IMR-90 (cell line): ENCODE data around the gene MPG. TPM values are rescaled to one million over a fixed set of nuclear protein-coding genes. Genes with fewer than 3 reads are reported as not detected.

Source experiments
- ATAC-seq: fragments of 200-7000 bp; cut with Tn5 transposase; 2 replicates; pipeline ENCODE4 v1.9.1; 2020; ENCODE audit warnings: low read depth, mild to moderate bottlenecking, moderate library complexity
- BruUV-seq: library from RNA; stranded (reverse); fragments of 400-500 nt; replicated peaks from 2 replicates; lab custom pipeline; 2021; lab: Mats Ljungman, UMichigan
- CTCF ChIA-PET: fragments of 300-600 bp; formaldehyde crosslinking; extraction: SDS; loops from one replicate; lab custom pipeline; 2021; ENCODE audit warnings: antibody characterized with exemption; lab: Yijun Ruan, JAX
- POLR2A ChIA-PET: fragments of 300-600 bp; sonication (Branson Sonifier 250); formaldehyde crosslinking; loops from one replicate; lab custom pipeline; 2022; ENCODE audit warnings: antibody characterized with exemption; ENCODE audit not compliant: unreplicated experiment; lab: Charles Lee
- DNase-seq: peaks from one replicate; pipeline ENCODE4 v3.0.0; 2013
- H2AFZ ChIP-seq: replicated peaks from 2 replicates; pipeline ENCODE3; 2013; ENCODE audit warnings: low read length, mild to moderate bottlenecking; ENCODE audit not compliant: poor library complexity
- H2AK5ac ChIP-seq: 2 replicates; pipeline ENCODE4 v1.6.1; 2013; ENCODE audit warnings: low read depth, low read length, inconsistent platforms
- H2AK9ac ChIP-seq: replicated peaks from 2 replicates; pipeline ENCODE3; 2013; ENCODE audit warnings: mild to moderate bottlenecking, low read depth, low read length, moderate library complexity; ENCODE audit not compliant: poor library complexity
- H2BK120ac ChIP-seq: 2 replicates; pipeline ENCODE4 v1.6.1; 2013; ENCODE audit warnings: low read depth, low read length, inconsistent platforms
- H2BK15ac ChIP-seq: 3 replicates; pipeline ENCODE4 v1.6.1; 2013; ENCODE audit warnings: low read depth, low read length, inconsistent platforms
- H2BK20ac ChIP-seq: 2 replicates; pipeline ENCODE4 v1.6.1; 2013; ENCODE audit warnings: low read depth, mild to moderate bottlenecking, inconsistent platforms, low read length, moderate library complexity
- H2BK5ac ChIP-seq: 2 replicates; pipeline ENCODE4 v1.6.1; 2013; ENCODE audit warnings: mild to moderate bottlenecking, low read depth, low read length, inconsistent platforms; ENCODE audit not compliant: poor library complexity, severe bottlenecking
- H3K14ac ChIP-seq: replicated peaks from 2 replicates; pipeline ENCODE4 v1.6.1; 2013; ENCODE audit warnings: low read depth, low read length, inconsistent platforms
- H3K18ac ChIP-seq: 2 replicates; pipeline ENCODE4 v1.6.1; 2013; ENCODE audit warnings: low read depth, low read length, control low read depth
- H3K23ac ChIP-seq: 2 replicates; pipeline ENCODE4 v1.6.1; 2013; ENCODE audit warnings: low read depth, low read length, inconsistent platforms
- H3K27ac ChIP-seq: 2 replicates; pipeline ENCODE4 v1.5.1; 2013; ENCODE audit warnings: mild to moderate bottlenecking, control low read depth, low read length; ENCODE audit not compliant: insufficient read depth
- H3K27me3 ChIP-seq: 2 replicates; pipeline ENCODE4 v1.6.1; 2013; ENCODE audit warnings: low read length; ENCODE audit not compliant: control insufficient read depth, insufficient read depth
- H3K36me3 ChIP-seq: 2 replicates; pipeline ENCODE4 v1.6.1; 2013; ENCODE audit warnings: low read length, mixed read lengths; ENCODE audit not compliant: control insufficient read depth, insufficient read depth
- H3K4ac ChIP-seq: 2 replicates; pipeline ENCODE4 v1.6.1; 2013; ENCODE audit warnings: low read depth, low read length, inconsistent platforms
- H3K4me1 ChIP-seq: 2 replicates; pipeline ENCODE4 v1.6.1; 2013; ENCODE audit warnings: low read length, mixed read lengths; ENCODE audit not compliant: control insufficient read depth, insufficient read depth
- H3K4me2 ChIP-seq: 2 replicates; pipeline ENCODE4 v1.6.1; 2013; ENCODE audit warnings: low read depth, mild to moderate bottlenecking, control low read depth, low read length, moderate library complexity
- H3K4me3 ChIP-seq: 2 replicates; pipeline ENCODE4 v1.5.1; 2013; ENCODE audit warnings: low read depth, mild to moderate bottlenecking, control low read depth, low read length, moderate library complexity; ENCODE audit not compliant: insufficient read depth
- H3K56ac ChIP-seq: 2 replicates; pipeline ENCODE4 v1.6.1; 2013; ENCODE audit warnings: low read length, inconsistent platforms; ENCODE audit not compliant: insufficient read depth; ENCODE audit errors: extremely low read depth
- H3K79me1 ChIP-seq, 2 experiments: 2 replicates each; pipeline ENCODE4 v1.6.1; 2013; ENCODE audit warnings: low read length in 2 of 2, inconsistent platforms in 1 of 2, low read depth in 1 of 2
- H3K9ac ChIP-seq: 2 replicates; pipeline ENCODE4 v1.6.1; 2013; ENCODE audit warnings: low read depth, low read length, control low read depth
- H3K9me1 ChIP-seq: 2 replicates; pipeline ENCODE4 v1.6.1; 2013; ENCODE audit warnings: low read length, inconsistent platforms; ENCODE audit not compliant: insufficient read depth
- H3K9me3 ChIP-seq: 2 replicates; pipeline ENCODE4 v1.6.1; 2013; ENCODE audit warnings: low read length; ENCODE audit not compliant: control insufficient read depth, insufficient read depth
- H4K20me1 ChIP-seq: 2 replicates; pipeline ENCODE4 v1.6.1; 2013; ENCODE audit warnings: low read length, inconsistent platforms; ENCODE audit not compliant: insufficient read depth
- H4K5ac ChIP-seq: 2 replicates; pipeline ENCODE4 v1.6.1; 2013; ENCODE audit warnings: mild to moderate bottlenecking, low read depth, low read length, control low read depth
- H4K8ac ChIP-seq, 2 experiments: 2 replicates each; pipeline ENCODE4 v1.6.1; 2013; ENCODE audit warnings: low read depth in 2 of 2, low read length in 2 of 2, control low read depth in 1 of 2, inconsistent platforms in 1 of 2
- H4K91ac ChIP-seq: 2 replicates; pipeline ENCODE4 v1.6.1; 2013; ENCODE audit warnings: low read depth, low read length, inconsistent platforms; ENCODE audit not compliant: insufficient read depth
- BHLHE40 ChIP-seq: fragments of 150-350 bp; IDR thresholded peaks from 2 replicates; pipeline ENCODE4 v1.6.1; 2016; ENCODE audit warnings: mild to moderate bottlenecking, low read depth, low read length
- CEBPB ChIP-seq: IDR thresholded peaks from 2 replicates; pipeline ENCODE4 v1.6.1; 2012; ENCODE audit warnings: low read depth, low read length, improper control_type of control experiment
- CHD1 ChIP-seq: IDR thresholded peaks from 2 replicates; pipeline ENCODE4 v1.6.1; 2012; ENCODE audit warnings: low read depth, low read length, improper control_type of control experiment
- CTCF ChIP-seq: conservative IDR thresholded peaks from 2 replicates; pipeline ENCODE4 v1.5.1; 2012; ENCODE audit warnings: mild to moderate bottlenecking, low read depth, low read length, improper control_type of control experiment
- FOS ChIP-seq: fragments of 150-350 bp; IDR thresholded peaks from 2 replicates; pipeline ENCODE4 v1.6.1; 2016; ENCODE audit warnings: low read depth, low read length
- MAFK ChIP-seq: IDR thresholded peaks from 2 replicates; pipeline ENCODE4 v1.6.1; 2012; ENCODE audit warnings: low read depth, low read length, improper control_type of control experiment
- MAZ ChIP-seq: IDR thresholded peaks from 2 replicates; pipeline ENCODE4 v1.6.1; 2012; ENCODE audit warnings: low read depth, mild to moderate bottlenecking, low read length, improper control_type of control experiment, moderate library complexity, borderline replicate concordance
- MXI1 ChIP-seq: IDR thresholded peaks from 2 replicates; pipeline ENCODE4 v1.6.1; 2012; ENCODE audit warnings: low read depth, mild to moderate bottlenecking, low read length, moderate library complexity, borderline replicate concordance
- NFE2L2 ChIP-seq: fragments of 150-350 bp; IDR thresholded peaks from 2 replicates; pipeline ENCODE4 v1.6.1; 2016; ENCODE audit warnings: low read depth, mild to moderate bottlenecking, low read length
- POLR2A ChIP-seq: IDR thresholded peaks from 2 replicates; pipeline ENCODE4 v1.6.1; 2012; ENCODE audit warnings: mild to moderate bottlenecking, low read depth, low read length
- RAD21 ChIP-seq: IDR thresholded peaks from 2 replicates; pipeline ENCODE4 v1.6.1; 2012; ENCODE audit warnings: low read length, improper control_type of control experiment
- RCOR1 ChIP-seq: IDR thresholded peaks from 2 replicates; pipeline ENCODE4 v1.6.1; 2012; ENCODE audit warnings: mild to moderate bottlenecking, low read length, improper control_type of control experiment; ENCODE audit not compliant: insufficient replicate concordance
- RFX5 ChIP-seq: IDR thresholded peaks from 2 replicates; pipeline ENCODE4 v1.8.0; 2012; ENCODE audit warnings: low read depth, mild to moderate bottlenecking, low read length, moderate library complexity
- SMC3 ChIP-seq: fragments of 150-350 bp; IDR thresholded peaks from 2 replicates; pipeline ENCODE4 v1.6.1; 2016; ENCODE audit warnings: low read depth, mild to moderate bottlenecking, antibody characterized with exemption, low read length, moderate library complexity
- WGBS, 2 experiments: methylation state at CpG; one replicate each; pipeline versions ENCODE4 v1.1.5 to v1.1.7; 2013; ENCODE audit warnings: missing lambda C conversion rate in 2 of 2; ENCODE audit not compliant: insufficient read length in 1 of 2; ENCODE audit errors: extremely low coverage in 2 of 2; 5-methylcytosine and 5-hydroxymethylcytosine counted together
- dilution Hi-C: fragments of 300-500 bp; cut with HindIII; formaldehyde crosslinking; loops from one replicate; pipeline ENCODE4 v1.14.3; 2018; ENCODE audit warnings: low sequenced_read_pairs; ENCODE audit not compliant: unreplicated experiment
- in situ Hi-C: fragments of 300-500 bp; cut with MboI; formaldehyde crosslinking; loops from 3 replicates; pipeline ENCODE4 v1.14.3; 2019; ENCODE audit warnings: low sequenced_read_pairs, inconsistent platforms, mixed read lengths
- intact Hi-C: fragments of 100-400 bp; cut with micrococcal nuclease; formaldehyde crosslinking; loops from 2 replicates; pipeline ENCODE4 v1.10.0; 2022
- polyA plus RNA-seq, 3 experiments: library from polyadenylated mRNA; depleted of rRNA; stranded (reverse); fragments of >200 nt; gene quantifications; 2 replicates each; pipeline ENCODE4 v1.2.3, GENCODE V29; 2012; ENCODE audit warnings: low replicate concordance in 1 of 3
- total RNA-seq: library from RNA; depleted of rRNA; stranded (reverse); fragments of >200 nt; gene quantifications from 2 replicates; pipeline ENCODE4 v1.2.3, GENCODE V29; 2012
- TF ChIP-seq, protein P1 (sequence below): fragments of 150-350 bp; IDR thresholded peaks from 2 replicates; pipeline ENCODE4 v1.6.1; 2017; ENCODE audit warnings: mild to moderate bottlenecking, antibody characterized with exemption, low read length, low read depth
- TF ChIP-seq, protein P2 (sequence below): fragments of 150-350 bp; IDR thresholded peaks from 2 replicates; pipeline ENCODE4 v1.6.1; 2016; ENCODE audit warnings: low read depth, mild to moderate bottlenecking, low read length, moderate library complexity, borderline replicate concordance

MPG gene
- total and polyA plus RNA-seq, 2 of the 4 experiments (the other 2 are of a cell fraction): 66.7 to 135 TPM

- Histone ChIP-seq H3K4ac (no peak overlapping the region), H3K9ac (no peak overlapping the region), H4K20me1 (peaks cover 72% of the 10 kb centered on the region), H3K27ac (no peak overlapping the region), H3K36me3 (peaks cover 64% of the 10 kb centered on the region), H2AK9ac (peak overlapping the region; percentile 9), H4K5ac (no peak overlapping the region), H3K27me3 (no peaks in the 10 kb centered on the region), H3K9me1 (0 out of 2 replicates have a peak, but pooled peaks cover under 1% of the 10 kb centered on the region), H2AK5ac (no peak overlapping the region), H4K91ac (no peak overlapping the region), H3K18ac (no peak overlapping the region), H2BK5ac (no peak overlapping the region), H2BK120ac (no peak overlapping the region), H3K4me2 (no peak overlapping the region), H3K23ac (no peak overlapping the region), H3K4me1 (peaks cover 20% of the 10 kb centered on the region), H3K4me3 (no peak overlapping the region), H3K79me1 (peaks cover 24 to 67% of the 10 kb centered on the region in 2 experiments), H3K56ac (no peak overlapping the region), H3K14ac (no peak overlapping the region), H2BK20ac (no peak overlapping the region), H2AFZ (no peak overlapping the region), H4K8ac (no peak overlapping the region), H2BK15ac (no peak overlapping the region), H3K9me3 (no peaks in the 10 kb centered on the region)
- CTCF ChIA-PET: no interaction called here
- no peak for ATAC-seq
- intact Hi-C loops (no loop called here), in situ Hi-C loops (no loop called here), dilution Hi-C loops (no loop called here)
- no TSS peak for BruUV-seq
- DNase-seq: no peak
- POLR2A ChIA-PET: no interaction called here
- TF ChIP-seq NFE2L2: no peak
- no peak for TF ChIP-seq FOS
- TF ChIP-seq, protein P1, sequence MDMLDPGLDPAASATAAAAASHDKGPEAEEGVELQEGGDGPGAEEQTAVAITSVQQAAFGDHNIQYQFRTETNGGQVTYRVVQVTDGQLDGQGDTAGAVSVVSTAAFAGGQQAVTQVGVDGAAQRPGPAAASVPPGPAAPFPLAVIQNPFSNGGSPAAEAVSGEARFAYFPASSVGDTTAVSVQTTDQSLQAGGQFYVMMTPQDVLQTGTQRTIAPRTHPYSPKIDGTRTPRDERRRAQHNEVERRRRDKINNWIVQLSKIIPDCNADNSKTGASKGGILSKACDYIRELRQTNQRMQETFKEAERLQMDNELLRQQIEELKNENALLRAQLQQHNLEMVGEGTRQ: no peak
- TF ChIP-seq SMC3: no peak
- no peak for TF ChIP-seq MXI1
- no peak for TF ChIP-seq CTCF
- TF ChIP-seq BHLHE40: no peak
- TF ChIP-seq, protein P2, sequence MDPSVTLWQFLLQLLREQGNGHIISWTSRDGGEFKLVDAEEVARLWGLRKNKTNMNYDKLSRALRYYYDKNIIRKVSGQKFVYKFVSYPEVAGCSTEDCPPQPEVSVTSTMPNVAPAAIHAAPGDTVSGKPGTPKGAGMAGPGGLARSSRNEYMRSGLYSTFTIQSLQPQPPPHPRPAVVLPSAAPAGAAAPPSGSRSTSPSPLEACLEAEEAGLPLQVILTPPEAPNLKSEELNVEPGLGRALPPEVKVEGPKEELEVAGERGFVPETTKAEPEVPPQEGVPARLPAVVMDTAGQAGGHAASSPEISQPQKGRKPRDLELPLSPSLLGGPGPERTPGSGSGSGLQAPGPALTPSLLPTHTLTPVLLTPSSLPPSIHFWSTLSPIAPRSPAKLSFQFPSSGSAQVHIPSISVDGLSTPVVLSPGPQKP: no peak
- TF ChIP-seq CHD1: no peak
- TF ChIP-seq RFX5: no peak
- TF ChIP-seq MAFK: no peak
- TF ChIP-seq POLR2A: no peak
- no peak for TF ChIP-seq RCOR1
- no peak for TF ChIP-seq CEBPB
- no peak for TF ChIP-seq MAZ
- TF ChIP-seq RAD21: no peak
- WGBS, 2 experiments: 97% methylated on average over 13 of the region's 16 CpGs; no CpG with 5 or more reads in 1 of the 2 experiments
These were observed 14.6 kb upstream of the MPG start for GRCh38 chr16:63466-63865.
